ENCODE data around the gene KIF3A. TPM values are rescaled to one million over a fixed set of nuclear protein-coding genes. Genes with fewer than 3 reads are reported as not detected.

KIF3A gene
- total RNA-seq, 1 experiment from 2014 or later, result 13.2 TPM

DNA sequence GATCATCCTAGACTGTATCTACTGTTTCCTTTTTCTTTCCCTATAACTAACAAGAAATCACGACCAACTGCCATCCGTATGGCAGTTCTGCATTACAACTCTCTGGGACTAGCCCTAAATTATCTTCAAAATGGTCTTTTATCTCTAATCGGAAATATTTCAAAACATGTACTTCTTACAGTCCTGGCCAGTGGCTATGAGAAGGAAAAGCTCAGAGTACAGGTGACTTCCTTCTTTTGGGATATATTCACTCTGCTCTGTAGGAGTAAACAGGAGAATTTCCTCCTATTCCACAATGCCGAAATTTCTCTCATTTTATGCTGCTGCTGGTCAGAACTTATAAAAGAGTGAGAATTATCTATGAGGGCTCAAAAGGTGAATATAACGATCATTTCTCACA lies 41.5 kb upstream of the KIF3A start:
- no peak overlapping the region for H4K5ac ChIP-seq (ENCODE audit: insufficient read length, low read depth, low read length)
- H3K4ac ChIP-seq (ENCODE audit: low read depth, low read length), result no peak overlapping the region
- no peak overlapping the region for H3K27ac ChIP-seq (ENCODE audit: insufficient read length, low read depth, low read length)
- Mint-ChIP-seq H3K9me3 (no peaks in the 10 kb centered on the region; a peak in 1 of 5 replicates), H3K27me3 (ENCODE audit: low read depth) (peaks cover 66% of the 10 kb centered on the region), H3K27ac (no peak overlapping the region), H3K36me3 (ENCODE audit: insufficient read depth in 1 of 3, low read depth in 3 of 3) (no peaks in the 10 kb centered on the region), H3K4me3 (no peak overlapping the region), H3K4me1 (peaks cover 15 to 17% of the 10 kb centered on the region in 2 experiments)
- H3K56ac ChIP-seq (ENCODE audit: insufficient read length, low read depth, low read length), result no peak overlapping the region
- no peak overlapping the region for H3T11ph ChIP-seq (ENCODE audit: low read length)
- WGBS (ENCODE audit: extremely low coverage, insufficient read length, low lambda C conversion rate), result no CpG with 5 or more reads among the region's 5 CpGs
- no peak overlapping the region for H2BK12ac ChIP-seq (ENCODE audit: insufficient read length, low read depth, low read length)
- TF ChIP-seq, protein P1, sequence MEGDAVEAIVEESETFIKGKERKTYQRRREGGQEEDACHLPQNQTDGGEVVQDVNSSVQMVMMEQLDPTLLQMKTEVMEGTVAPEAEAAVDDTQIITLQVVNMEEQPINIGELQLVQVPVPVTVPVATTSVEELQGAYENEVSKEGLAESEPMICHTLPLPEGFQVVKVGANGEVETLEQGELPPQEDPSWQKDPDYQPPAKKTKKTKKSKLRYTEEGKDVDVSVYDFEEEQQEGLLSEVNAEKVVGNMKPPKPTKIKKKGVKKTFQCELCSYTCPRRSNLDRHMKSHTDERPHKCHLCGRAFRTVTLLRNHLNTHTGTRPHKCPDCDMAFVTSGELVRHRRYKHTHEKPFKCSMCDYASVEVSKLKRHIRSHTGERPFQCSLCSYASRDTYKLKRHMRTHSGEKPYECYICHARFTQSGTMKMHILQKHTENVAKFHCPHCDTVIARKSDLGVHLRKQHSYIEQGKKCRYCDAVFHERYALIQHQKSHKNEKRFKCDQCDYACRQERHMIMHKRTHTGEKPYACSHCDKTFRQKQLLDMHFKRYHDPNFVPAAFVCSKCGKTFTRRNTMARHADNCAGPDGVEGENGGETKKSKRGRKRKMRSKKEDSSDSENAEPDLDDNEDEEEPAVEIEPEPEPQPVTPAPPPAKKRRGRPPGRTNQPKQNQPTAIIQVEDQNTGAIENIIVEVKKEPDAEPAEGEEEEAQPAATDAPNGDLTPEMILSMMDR (conservative IDR thresholded peaks at IDR 0.05), result no peak
- H2BK20ac ChIP-seq (ENCODE audit: low read depth, low read length, poor library complexity, severe bottlenecking), result no peak overlapping the region
- no peak overlapping the region for H2BK15ac ChIP-seq (ENCODE audit: low read depth, low read length)
- H3K9ac ChIP-seq (ENCODE audit: extremely low read depth, insufficient read length, low read length), result no peak overlapping the region
- peaks cover 2% of the 10 kb centered on the region for H3K79me1 ChIP-seq (ENCODE audit: insufficient read depth, low read depth, low read length, poor library complexity, severe bottlenecking)
- H3K27me3 ChIP-seq (ENCODE audit: insufficient read depth, low read length), result peaks cover 16% of the 10 kb centered on the region; the same call in 1 of the 2 replicates
- H3K23me2 ChIP-seq (ENCODE audit: insufficient read length, low read depth, low read length, poor library complexity, severe bottlenecking), result peaks cover 13% of the 10 kb centered on the region
- H3K4me2 ChIP-seq (ENCODE audit: insufficient read depth, insufficient read length, low read length), result no peak overlapping the region
- DNase-seq, result no peak
- no peak overlapping the region for H3K23ac ChIP-seq (ENCODE audit: insufficient read length, low read depth, low read length)
- H4K91ac ChIP-seq (ENCODE audit: insufficient read length, low read depth, low read length), result no peak overlapping the region
- H3K79me2 ChIP-seq (ENCODE audit: insufficient read depth, low read length), result peaks cover 2% of the 10 kb centered on the region; the same call in 1 of the 2 replicates
- no peak overlapping the region for H2BK120ac ChIP-seq (ENCODE audit: low read depth, low read length, poor library complexity, severe bottlenecking)
- H3K18ac ChIP-seq (ENCODE audit: insufficient read length, low read depth, low read length), result no peak overlapping the region
- H2AK5ac ChIP-seq (ENCODE audit: insufficient read length, low read length), result no peak overlapping the region
- H2BK5ac ChIP-seq (ENCODE audit: insufficient read length, low read length), result no peak overlapping the region
- H4K20me1 ChIP-seq (ENCODE audit: control insufficient read depth, insufficient read depth, insufficient read length), result no peaks in the 10 kb centered on the region
- H3K4me1 ChIP-seq (ENCODE audit: insufficient read depth, low read length), result peaks cover 6% of the 10 kb centered on the region; the same call in 1 of the 2 replicates
- H3K9me3 ChIP-seq (ENCODE audit: control insufficient read depth, low read depth, low read length), result no peaks in the 10 kb centered on the region
- H4K8ac ChIP-seq (replicated peaks; ENCODE audit: insufficient read length, low read depth, low read length), result no peak overlapping the region
- no peak overlapping the region for H3K14ac ChIP-seq (ENCODE audit: insufficient read depth, low read length)
- H2AFZ ChIP-seq (ENCODE audit: low read length), result no peak overlapping the region
